PC-9 (cell line): Measurements from ENCODE around the gene GHITM.

ENCODE experiments used
- EZH2 ChIP-seq: fragments of 200-600 bp; sonication (generic); IDR thresholded peaks from 2 replicates; pipeline ENCODE4 v1.8.0; 2017; ENCODE audit warnings: antibody characterized with exemption, low read depth
- TF ChIP-seq, protein P1 (sequence below): fragments of 200-600 bp; sonication (generic); conservative IDR thresholded peaks from 2 replicates; pipeline ENCODE4 v1.6.1; 2017; ENCODE audit warnings: mixed run types, antibody characterized with exemption, mild to moderate bottlenecking, moderate library complexity

DNA sequence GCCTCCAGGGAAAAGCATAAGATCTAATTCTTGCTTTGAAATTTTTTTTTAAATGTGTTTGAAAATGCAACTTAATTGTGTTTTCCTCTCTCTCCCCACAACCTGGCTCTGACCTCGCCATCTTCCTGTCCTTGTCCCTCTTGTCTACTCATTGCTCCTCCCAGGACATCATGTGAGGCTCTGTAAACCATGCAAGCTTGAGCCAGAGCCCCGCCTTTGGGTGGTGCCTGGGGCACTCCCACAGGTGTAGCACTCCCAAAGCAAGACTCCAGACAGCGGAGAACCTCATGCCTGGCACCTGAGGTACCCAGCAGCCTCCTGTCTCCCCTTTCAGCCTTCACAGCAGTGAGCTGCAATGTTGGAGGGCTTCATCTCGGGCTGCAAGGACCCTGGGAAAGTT is 45.2 kb downstream of the GHITM start:
- TF ChIP-seq, protein P1, sequence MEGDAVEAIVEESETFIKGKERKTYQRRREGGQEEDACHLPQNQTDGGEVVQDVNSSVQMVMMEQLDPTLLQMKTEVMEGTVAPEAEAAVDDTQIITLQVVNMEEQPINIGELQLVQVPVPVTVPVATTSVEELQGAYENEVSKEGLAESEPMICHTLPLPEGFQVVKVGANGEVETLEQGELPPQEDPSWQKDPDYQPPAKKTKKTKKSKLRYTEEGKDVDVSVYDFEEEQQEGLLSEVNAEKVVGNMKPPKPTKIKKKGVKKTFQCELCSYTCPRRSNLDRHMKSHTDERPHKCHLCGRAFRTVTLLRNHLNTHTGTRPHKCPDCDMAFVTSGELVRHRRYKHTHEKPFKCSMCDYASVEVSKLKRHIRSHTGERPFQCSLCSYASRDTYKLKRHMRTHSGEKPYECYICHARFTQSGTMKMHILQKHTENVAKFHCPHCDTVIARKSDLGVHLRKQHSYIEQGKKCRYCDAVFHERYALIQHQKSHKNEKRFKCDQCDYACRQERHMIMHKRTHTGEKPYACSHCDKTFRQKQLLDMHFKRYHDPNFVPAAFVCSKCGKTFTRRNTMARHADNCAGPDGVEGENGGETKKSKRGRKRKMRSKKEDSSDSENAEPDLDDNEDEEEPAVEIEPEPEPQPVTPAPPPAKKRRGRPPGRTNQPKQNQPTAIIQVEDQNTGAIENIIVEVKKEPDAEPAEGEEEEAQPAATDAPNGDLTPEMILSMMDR: no peak
- no peak for TF ChIP-seq EZH2
